Skeletal muscle tissue (tissue), 4 donors: ENCODE measurements around the gene CLCN3. TPM values are rescaled to one million over a fixed set of nuclear protein-coding genes. Genes with fewer than 3 reads are reported as not detected.
A peak's percentile ranks its signal among the peaks of the same experiment; 100 is the strongest.
"Not testable (repeated sequence)": the region's sequence is repeated elsewhere in the genome, so short reads cannot be mapped to it uniquely, and the experiment has no call there.

Source experiments
- H3K27ac ChIP-seq: one replicate; pipeline ENCODE4 v1.7.0; 2013; ENCODE audit warnings: mild to moderate bottlenecking, low read depth, low read length, inconsistent platforms
- H3K27me3 ChIP-seq, 3 donors: one replicate each; pipeline ENCODE4 v1.7.0; 2013; ENCODE audit warnings: low read length in 3 of 3; ENCODE audit not compliant: control insufficient read depth in 3 of 3, insufficient read depth in 3 of 3
- H3K36me3 ChIP-seq, 3 donors: one replicate each; pipeline ENCODE4 v1.7.0; 2013; ENCODE audit warnings: low read length in 3 of 3; ENCODE audit not compliant: control insufficient read depth in 3 of 3, insufficient read depth in 3 of 3
- H3K4me1 ChIP-seq, 3 donors: one replicate each; pipeline ENCODE4 v1.7.0; 2013; ENCODE audit warnings: low read length in 3 of 3, mild to moderate bottlenecking in 3 of 3; ENCODE audit not compliant: control insufficient read depth in 3 of 3, insufficient read depth in 3 of 3
- H3K4me3 ChIP-seq, 3 donors: one replicate each; pipeline ENCODE4 v1.7.0; 2013; ENCODE audit warnings: low read length in 3 of 3
- H3K9ac ChIP-seq, 3 donors: one replicate each; pipeline ENCODE4 v1.7.0; 2013; ENCODE audit warnings: low read length in 3 of 3, mild to moderate bottlenecking in 3 of 3, moderate library complexity in 2 of 3, low read depth in 1 of 3
- H3K9me3 ChIP-seq, 3 donors: one replicate each; pipeline ENCODE4 v1.7.0; 2013; ENCODE audit warnings: low read length in 3 of 3; ENCODE audit not compliant: control insufficient read depth in 3 of 3
- total RNA-seq: library from RNA; depleted of rRNA; stranded (reverse); fragments of >200 nt; gene quantifications from one replicate; pipeline ENCODE4 v1.2.3, GENCODE V29; 2014
- donor health status: Osteomylitis.

The CLCN3 gene
- total RNA-seq, 1 donor from 2014 or later, result 25.1 TPM

DNA sequence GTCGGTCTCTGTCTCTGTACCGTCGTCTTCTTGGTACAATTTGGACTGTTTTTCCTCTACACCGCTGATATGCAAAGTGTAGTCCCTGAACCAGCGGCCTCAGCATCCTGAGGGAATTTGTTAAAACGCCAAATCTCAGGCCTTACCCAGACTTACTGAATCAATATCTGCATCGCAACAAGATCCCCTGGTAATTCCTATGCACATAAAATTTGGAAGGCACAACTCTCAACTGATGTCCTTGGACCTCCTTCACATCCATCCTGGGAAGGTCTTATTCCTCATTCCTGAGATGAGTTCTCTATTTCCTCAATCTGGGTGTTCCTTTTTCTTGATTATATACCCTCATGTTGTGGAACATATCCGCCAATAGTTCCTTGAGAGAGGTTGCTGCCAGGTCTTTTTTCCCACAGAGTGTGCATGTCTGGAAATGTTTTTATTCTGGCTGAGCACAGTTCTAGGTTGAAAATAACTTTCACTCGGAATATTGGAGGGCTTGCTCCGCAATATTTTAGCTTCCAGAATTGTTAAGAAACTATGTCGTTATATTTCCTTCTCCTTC, 138.1 kb downstream of the CLCN3 start:
- H3K27ac ChIP-seq, result no peak overlapping the region
- H3K4me3 ChIP-seq, result peak overlapping the region; percentile 12 to 92 (median 79)

DNA sequence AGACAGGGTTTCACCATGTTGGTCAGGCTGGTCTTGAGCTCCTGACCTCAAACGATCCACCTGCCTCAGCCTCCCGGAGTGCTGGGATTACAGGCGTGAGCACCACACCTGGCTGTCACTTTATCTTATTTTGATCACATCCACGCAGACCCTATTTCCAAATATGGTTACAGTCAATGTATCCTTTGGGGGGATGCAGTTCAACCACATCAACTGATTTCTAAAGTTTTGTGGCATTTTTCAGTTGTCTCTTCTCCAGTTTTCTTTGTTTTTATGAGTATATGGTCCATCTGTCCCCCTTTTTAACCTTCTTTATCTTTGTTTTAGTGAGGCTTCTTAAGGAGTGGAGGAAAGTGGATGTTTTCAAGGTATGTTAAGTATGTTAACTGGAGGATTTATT, 141.5 kb downstream of the CLCN3 start:
- no peaks in the 10 kb centered on the region for H3K9me3 ChIP-seq

More for the DNA sequence above, 138.1 kb downstream of the CLCN3 start:
- Histone ChIP-seq H3K9me3 (no peaks in the 10 kb centered on the region), H3K27me3 (no peaks in the 10 kb centered on the region), H3K36me3 (peaks cover 0 to under 1% (median 0%) of the 10 kb centered on the region in 3 donors), H3K4me1 (peaks cover 12 to 15% (median 15%) of the 10 kb centered on the region in 3 donors), H3K9ac (no peak overlapping the region)

DNA sequence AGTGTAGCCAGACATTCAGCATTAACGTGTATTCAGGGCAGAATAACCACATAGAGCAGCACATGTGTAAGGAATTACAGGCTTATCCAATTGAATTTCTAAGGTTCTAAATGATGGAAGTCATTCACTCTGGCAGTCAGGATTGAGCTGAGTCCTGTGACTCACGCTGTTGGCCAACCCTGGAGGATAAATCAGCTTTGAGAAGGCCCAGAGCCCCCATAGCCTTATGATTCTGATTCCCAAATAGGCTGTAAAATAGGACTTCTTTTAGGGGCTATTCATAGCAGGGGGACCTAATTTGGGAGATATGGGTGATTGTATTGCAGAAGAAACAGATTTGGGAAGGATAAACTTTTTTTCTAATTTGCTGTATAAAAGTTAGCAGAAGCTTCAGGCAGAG, 145.5 kb downstream of the CLCN3 start:
- Histone ChIP-seq H3K36me3 (no peaks in the 10 kb centered on the region), H3K4me1 (no peaks in the 10 kb centered on the region), H3K27ac (no peak overlapping the region), H3K9ac (no peak overlapping the region), H3K4me3 (no peak overlapping the region), H3K27me3 (no peaks in the 10 kb centered on the region), H3K9me3 (no peaks in the 10 kb centered on the region)

More for the DNA sequence above, 141.5 kb downstream of the CLCN3 start:
- H3K4me3 ChIP-seq, result no peak overlapping the region
- H3K9ac ChIP-seq, result no peak overlapping the region
- no peaks in the 10 kb centered on the region for H3K36me3 ChIP-seq
- peaks cover 5 to 6% (median 5%) of the 10 kb centered on the region in 3 donors for H3K4me1 ChIP-seq
- H3K27ac ChIP-seq, result no peak overlapping the region
- no peaks in the 10 kb centered on the region for H3K27me3 ChIP-seq

GRCh38 chr4:169766741-169767140, 146.4 kb downstream of the CLCN3 start:
- Histone ChIP-seq H3K4me3 (no peak overlapping the region), H3K36me3 (no peaks in the 10 kb centered on the region), H3K27me3 (no peaks in the 10 kb centered on the region), H3K9ac (no peak overlapping the region), H3K9me3 (no peaks in the 10 kb centered on the region), H3K4me1 (no peaks in the 10 kb centered on the region), H3K27ac (no peak overlapping the region)

GRCh38 chr4:169768385-169768784, 148.0 kb downstream of the CLCN3 start:
- H3K27me3 ChIP-seq, result no peaks in the 10 kb centered on the region
- H3K4me1 ChIP-seq, result no peaks in the 10 kb centered on the region
- no peak overlapping the region for H3K4me3 ChIP-seq
- H3K9me3 ChIP-seq, result no peaks in the 10 kb centered on the region
- no peaks in the 10 kb centered on the region for H3K36me3 ChIP-seq
- no peak overlapping the region for H3K9ac ChIP-seq
- no peak overlapping the region for H3K27ac ChIP-seq

GRCh38 chr4:169770416-169770815, 150.0 kb downstream of the CLCN3 start:
- H3K27me3 ChIP-seq, result peaks cover 10 to 13% (median 10%) of the 10 kb centered on the region in 3 donors
- no peak overlapping the region for H3K9ac ChIP-seq
- H3K9me3 ChIP-seq, result no peaks in the 10 kb centered on the region
- no peaks in the 10 kb centered on the region for H3K36me3 ChIP-seq
- H3K4me1 ChIP-seq, result peaks cover 0 to 5% (median 0%) of the 10 kb centered on the region in 3 donors
- no peak overlapping the region for H3K4me3 ChIP-seq
- no peak overlapping the region for H3K27ac ChIP-seq

DNA sequence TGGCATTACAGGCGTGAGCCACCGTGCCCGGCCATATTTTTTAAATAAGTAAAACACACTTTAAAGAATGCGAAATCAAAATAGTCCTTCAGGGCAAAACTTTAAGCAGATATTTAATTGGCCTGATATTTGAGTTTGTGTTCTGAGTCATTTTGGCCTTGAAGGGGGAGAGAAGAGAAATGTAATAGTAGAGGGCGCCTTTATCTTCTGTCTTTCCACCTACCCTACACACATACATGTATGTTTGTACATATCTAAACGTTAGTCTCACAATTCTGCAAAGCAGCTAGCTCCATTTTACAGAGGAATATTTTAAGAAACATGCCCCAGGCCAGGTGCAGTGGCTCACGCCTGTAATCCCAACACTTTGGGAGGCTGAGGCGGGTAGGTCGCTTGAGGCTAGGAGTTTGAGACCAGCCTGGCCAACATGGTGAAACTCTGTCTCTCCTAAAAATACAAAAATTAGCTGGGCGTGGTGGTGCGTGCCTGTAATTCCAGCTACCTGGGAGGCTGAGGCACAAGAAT, 151.2 kb downstream of the CLCN3 start:
- H3K27ac ChIP-seq, H3K4me1 ChIP-seq, H3K4me3 ChIP-seq, H3K36me3 ChIP-seq, H3K9ac ChIP-seq, H3K9me3 ChIP-seq: not testable (repeated sequence)
- H3K27me3 ChIP-seq, result peaks cover 10 to 18% (median 15%) of the 10 kb centered on the region in 3 donors

Other genes with a start within 250 kb of the CLCN3 start
- 16.7 TPM for gene NEK1, start 8.0 kb upstream of the CLCN3 start, total RNA-seq
- 13.0 TPM for gene HPF1, start 137.4 kb downstream of the CLCN3 start, total RNA-seq